ENCODE data around the gene TRRAP. TPM values are rescaled to one million over a fixed set of nuclear protein-coding genes. Genes with fewer than 3 reads are reported as not detected.
A peak's percentile ranks its signal among the peaks of the same experiment; 100 is the strongest.

Gene TRRAP
- total RNA-seq, 1 donor from 2014 or later: 39.3 TPM

DNA sequence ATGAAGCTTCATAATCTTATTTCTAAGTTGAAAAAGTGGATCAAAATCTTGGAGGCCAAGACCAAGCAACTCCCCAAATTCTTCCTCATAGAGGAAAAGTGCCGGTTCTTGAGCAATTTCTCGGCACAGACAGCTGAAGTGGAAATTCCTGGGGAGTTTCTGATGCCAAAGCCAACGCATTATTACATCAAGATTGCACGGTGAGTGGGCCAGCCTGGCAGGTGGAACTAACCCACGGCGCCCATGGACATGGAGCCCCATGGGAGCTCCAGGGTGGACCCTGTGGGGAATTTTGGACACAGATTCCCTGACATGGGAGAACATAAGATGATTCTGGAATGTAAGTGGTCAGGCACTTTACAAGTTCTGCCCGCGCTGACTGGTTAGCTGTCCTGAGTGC is 125.9 kb downstream of the TRRAP start:
- no peak for TF ChIP-seq CTCF (IDR thresholded peaks at IDR 0.05)
- TF ChIP-seq POLR2A (IDR thresholded peaks at IDR 0.05): no peak
- no peak overlapping the region for H3K27ac ChIP-seq
- no peak overlapping the region for H3K4me3 ChIP-seq
- H3K9me3 ChIP-seq: no peaks in the 10 kb centered on the region
- no peak for DNase-seq (ENCODE audit: extremely low spot score in 2 of 2)
- intact Hi-C loops (cut with DNase I): no loop called here
- no peaks in the 10 kb centered on the region for H3K27me3 ChIP-seq
- H3K36me3 ChIP-seq: peaks cover 0 to 59% of the 10 kb centered on the region in 2 donors
- H3K4me1 ChIP-seq: no peaks in the 10 kb centered on the region

GRCh38 chr7:99004781-99005500 is 126.6 kb downstream of the TRRAP start:
- no peaks in the 10 kb centered on the region for H3K27me3 ChIP-seq
- intact Hi-C loops (cut with DNase I): no loop called here
- no peak for TF ChIP-seq CTCF (IDR thresholded peaks at IDR 0.05)
- no peak for TF ChIP-seq POLR2A (IDR thresholded peaks at IDR 0.05)
- peak in 1 of 2 donors; percentile 14 for TF ChIP-seq POLR2AphosphoS5 (IDR thresholded peaks at IDR 0.05; ENCODE audit: insufficient read depth in 1 of 2, low read depth in 1 of 2)
- DNase-seq (ENCODE audit: extremely low spot score in 2 of 2): peak in 1 of 2 donors; percentile 46
- no peak overlapping the region for H3K27ac ChIP-seq
- H3K4me1 ChIP-seq: no peaks in the 10 kb centered on the region
- H3K9me3 ChIP-seq: no peaks in the 10 kb centered on the region
- peaks cover 0 to 57% of the 10 kb centered on the region in 2 donors for H3K36me3 ChIP-seq
- no peak overlapping the region for H3K4me3 ChIP-seq

DNA sequence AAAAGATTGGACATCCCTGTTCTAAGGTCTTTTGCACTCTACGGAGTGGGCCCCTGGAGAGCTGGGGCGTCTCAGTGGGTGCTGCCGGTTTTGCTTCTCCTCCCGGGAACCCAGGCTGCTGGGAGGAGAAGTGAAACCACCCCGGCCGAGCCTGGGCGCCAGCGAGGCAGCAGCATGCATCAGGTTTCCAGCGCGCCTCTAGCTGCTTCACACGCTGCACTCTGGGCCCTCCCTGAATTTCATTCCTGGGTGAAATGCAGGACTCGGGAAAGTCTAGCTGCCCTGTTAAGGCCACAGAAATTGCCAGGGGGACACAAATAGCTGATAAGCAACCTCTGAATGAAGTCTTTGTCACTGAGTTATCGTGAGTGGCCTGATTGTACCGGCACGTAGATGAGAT is 127.4 kb downstream of the TRRAP start:
- Histone ChIP-seq H3K4me1 (no peaks in the 10 kb centered on the region), H3K27ac (no peak overlapping the region), H3K4me3 (no peak overlapping the region), H3K9me3 (no peaks in the 10 kb centered on the region), H3K27me3 (no peaks in the 10 kb centered on the region), H3K36me3 (peaks cover 0 to 57% of the 10 kb centered on the region in 2 donors)
- DNase-seq (ENCODE audit: extremely low spot score in 2 of 2): peak in 1 of 2 donors; percentile 82
- intact Hi-C loops (cut with DNase I): no loop called here
- TF ChIP-seq POLR2AphosphoS5 (IDR thresholded peaks at IDR 0.05; ENCODE audit: insufficient read depth in 1 of 2, low read depth in 1 of 2): no peak
- no peak for TF ChIP-seq POLR2A (IDR thresholded peaks at IDR 0.05)
- no peak for TF ChIP-seq CTCF (IDR thresholded peaks at IDR 0.05)

DNA sequence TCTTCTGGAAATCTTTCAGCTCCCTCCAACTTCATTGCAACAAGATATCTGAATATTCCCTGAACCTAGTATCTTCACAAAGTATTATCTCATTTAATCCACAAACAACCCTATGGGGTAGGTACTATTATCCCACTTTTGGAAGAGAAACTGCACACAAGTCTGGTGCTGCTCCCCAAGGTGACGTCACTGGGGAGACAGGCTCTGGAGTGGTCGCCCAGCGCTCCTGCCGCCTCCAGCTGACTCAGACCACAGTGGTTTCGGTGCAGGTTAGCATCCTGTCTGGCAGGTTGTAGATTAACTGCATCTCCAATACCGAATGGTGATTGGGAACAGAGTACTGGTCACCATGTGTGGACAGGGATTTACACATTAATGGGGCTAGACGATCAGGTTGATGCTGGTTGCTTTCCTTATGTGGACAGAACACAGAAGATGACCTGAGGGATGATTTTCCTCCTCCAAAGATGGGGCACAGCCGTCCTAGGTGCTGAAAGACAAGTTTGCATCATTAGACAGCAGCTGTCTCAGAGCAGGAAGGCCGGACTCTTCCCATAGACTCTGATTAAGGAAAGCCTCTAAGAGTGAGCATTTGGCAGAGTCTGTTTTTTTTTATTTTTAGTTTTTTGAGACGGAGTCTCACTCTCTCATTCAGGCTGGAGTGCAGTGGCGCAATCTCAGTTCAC is 128.6 kb downstream of the TRRAP start:
- Histone ChIP-seq H3K4me3 (no peak overlapping the region), H3K4me1 (no peaks in the 10 kb centered on the region), H3K27me3 (no peaks in the 10 kb centered on the region), H3K36me3 (peaks cover 0 to 68% of the 10 kb centered on the region in 2 donors), H3K27ac (no peak overlapping the region), H3K9me3 (no peaks in the 10 kb centered on the region)
- intact Hi-C loops (cut with DNase I): no loop called here
- TF ChIP-seq POLR2AphosphoS5 (IDR thresholded peaks at IDR 0.05; ENCODE audit: insufficient read depth in 1 of 2, low read depth in 1 of 2): no peak
- TF ChIP-seq POLR2A (IDR thresholded peaks at IDR 0.05): no peak
- TF ChIP-seq CTCF (IDR thresholded peaks at IDR 0.05): no peak
- peak in 1 of 2 donors; percentile 67 for DNase-seq (ENCODE audit: extremely low spot score in 2 of 2)

GRCh38 chr7:99008181-99008631 is 129.9 kb downstream of the TRRAP start:
- peak in 1 of 2 donors; percentile 46 for DNase-seq (ENCODE audit: extremely low spot score in 2 of 2)

More at GRCh38 chr7:99008181-99008631, 129.9 kb downstream of the TRRAP start:
- Histone ChIP-seq H3K36me3 (peaks cover 0 to 81% of the 10 kb centered on the region in 2 donors), H3K4me3 (no peak overlapping the region), H3K9me3 (no peaks in the 10 kb centered on the region), H3K27ac (no peak overlapping the region), H3K4me1 (no peaks in the 10 kb centered on the region), H3K27me3 (no peaks in the 10 kb centered on the region)
- TF ChIP-seq CTCF (IDR thresholded peaks at IDR 0.05): no peak
- TF ChIP-seq POLR2AphosphoS5 (IDR thresholded peaks at IDR 0.05; ENCODE audit: insufficient read depth in 1 of 2, low read depth in 1 of 2): no peak
- TF ChIP-seq POLR2A (IDR thresholded peaks at IDR 0.05): no peak
- intact Hi-C loops (cut with DNase I): no loop called here

All from vagina (tissue), 2 donors.